Effector memory CD8-positive, alpha-beta T cell (primary cell): ENCODE measurements around the gene NFYC.
A peak's percentile ranks its signal among the peaks of the same experiment; 100 is the strongest.

Experiments used
- ATAC-seq: fragments of 150-1000 bp; cut with Tn5 transposase; replicated peaks from 2 replicates; pipeline ENCODE4 v1.10.0; 2021; ENCODE audit warnings: mild to moderate bottlenecking, moderate library complexity
- DNase-seq, 3 experiments: peaks; one replicate each; pipeline ENCODE4 v3.0.0; 2021
- H3K27ac Mint-ChIP-seq, 2 donors: one replicate each; pipeline ENCODE4 v1.8.0; 2022; ENCODE audit warnings: mild to moderate bottlenecking in 2 of 2, mixed read lengths in 2 of 2, moderate library complexity in 2 of 2
- H3K27me3 Mint-ChIP-seq, 2 donors: one replicate each; pipeline ENCODE4 v1.8.0; 2022; ENCODE audit warnings: mixed read lengths in 2 of 2
- H3K36me3 Mint-ChIP-seq: one replicate; pipeline ENCODE4 v1.8.0; 2022; ENCODE audit warnings: mild to moderate bottlenecking, moderate library complexity, mixed read lengths; ENCODE audit not compliant: insufficient read depth
- H3K4me1 Mint-ChIP-seq, 2 donors: one replicate each; pipeline ENCODE4 v1.8.0; 2022; ENCODE audit warnings: low read depth in 2 of 2, mixed read lengths in 2 of 2
- H3K4me3 Mint-ChIP-seq, 2 donors: one replicate each; pipeline ENCODE4 v1.8.0; 2022; ENCODE audit warnings: mild to moderate bottlenecking in 2 of 2, mixed read lengths in 2 of 2, moderate library complexity in 2 of 2
- H3K9me3 Mint-ChIP-seq, 2 donors: one replicate each; pipeline ENCODE4 v1.8.0; 2022; ENCODE audit warnings: mixed read lengths in 2 of 2

NFYC gene

GRCh38 chr1:40803447-40803846 lies 111.9 kb downstream of the NFYC start:
- H3K27ac Mint-ChIP-seq: peak overlapping the region in 1 of 2 donors; percentile 82
- H3K36me3 Mint-ChIP-seq: peaks cover 10% of the 10 kb centered on the region
- ATAC-seq (no peak), DNase-seq (no peak)
- H3K4me1 Mint-ChIP-seq: peaks cover 17 to 19% of the 10 kb centered on the region in 2 donors
- no peaks in the 10 kb centered on the region for H3K9me3 Mint-ChIP-seq
- H3K27me3 Mint-ChIP-seq: no peaks in the 10 kb centered on the region
- peak overlapping the region; percentile 8 to 21 for H3K4me3 Mint-ChIP-seq

- Mint-ChIP-seq H3K4me3 (no peak overlapping the region), H3K4me1 (peaks cover 17 to 19% of the 10 kb centered on the region in 2 donors), H3K27me3 (no peaks in the 10 kb centered on the region), H3K27ac (peak overlapping the region in 1 of 2 donors; percentile 82), H3K36me3 (peaks cover 10% of the 10 kb centered on the region), H3K9me3 (no peaks in the 10 kb centered on the region)
- DNase-seq: no peak
- ATAC-seq: no peak
Measured at GRCh38 chr1:40803902-40804301, 112.4 kb downstream of the NFYC start.

- H3K9me3 Mint-ChIP-seq: no peaks in the 10 kb centered on the region
- H3K27me3 Mint-ChIP-seq: no peaks in the 10 kb centered on the region
- ATAC-seq: no peak
- no peak overlapping the region for H3K27ac Mint-ChIP-seq
- H3K4me3 Mint-ChIP-seq: no peak overlapping the region
- H3K4me1 Mint-ChIP-seq: peaks cover 15 to 19% of the 10 kb centered on the region in 2 donors
- DNase-seq: no peak
- H3K36me3 Mint-ChIP-seq: peaks cover 7% of the 10 kb centered on the region
Measured at GRCh38 chr1:40806240-40806639, 114.7 kb downstream of the NFYC start.

GRCh38 chr1:40806731-40807695 lies 115.5 kb downstream of the NFYC start:
- H3K4me1 Mint-ChIP-seq: peaks cover 7 to 11% of the 10 kb centered on the region in 2 donors
- no peak overlapping the region for H3K27ac Mint-ChIP-seq
- no peak overlapping the region for H3K4me3 Mint-ChIP-seq
- DNase-seq (no peak), ATAC-seq (no peak)
- H3K36me3 Mint-ChIP-seq: peaks cover 5% of the 10 kb centered on the region
- H3K27me3 Mint-ChIP-seq: no peaks in the 10 kb centered on the region
- H3K9me3 Mint-ChIP-seq: no peaks in the 10 kb centered on the region

- Mint-ChIP-seq H3K27me3 (peaks cover 0 to 3% of the 10 kb centered on the region in 2 donors), H3K4me3 (no peak overlapping the region)
- no peak for DNase-seq
Measured at GRCh38 chr1:40808002-40808401, 116.5 kb downstream of the NFYC start.

GRCh38 chr1:40808444-40808843 lies 116.9 kb downstream of the NFYC start:
- H3K36me3 Mint-ChIP-seq: peaks cover 2% of the 10 kb centered on the region
- no peak for ATAC-seq
- H3K4me3 Mint-ChIP-seq: no peak overlapping the region
- no peak for DNase-seq
- H3K9me3 Mint-ChIP-seq: no peaks in the 10 kb centered on the region
- H3K4me1 Mint-ChIP-seq: peaks cover 6% of the 10 kb centered on the region in 2 donors
- H3K27me3 Mint-ChIP-seq: peaks cover 0 to 7% of the 10 kb centered on the region in 2 donors
- H3K27ac Mint-ChIP-seq: no peak overlapping the region

More at GRCh38 chr1:40808002-40808401, 116.5 kb downstream of the NFYC start:
- Mint-ChIP-seq H3K9me3 (no peaks in the 10 kb centered on the region), H3K4me1 (peaks cover 6% of the 10 kb centered on the region in 2 donors), H3K36me3 (peaks cover 2% of the 10 kb centered on the region), H3K27ac (no peak overlapping the region)
- ATAC-seq: no peak

GRCh38 chr1:40808909-40809308 lies 117.4 kb downstream of the NFYC start:
- peaks cover 0 to 7% of the 10 kb centered on the region in 2 donors for H3K27me3 Mint-ChIP-seq
- H3K9me3 Mint-ChIP-seq: no peaks in the 10 kb centered on the region
- H3K27ac Mint-ChIP-seq: no peak overlapping the region
- peaks cover 2% of the 10 kb centered on the region for H3K36me3 Mint-ChIP-seq
- peaks cover 6% of the 10 kb centered on the region in 2 donors for H3K4me1 Mint-ChIP-seq
- DNase-seq: no peak
- H3K4me3 Mint-ChIP-seq: no peak overlapping the region
- ATAC-seq: no peak

GRCh38 chr1:40810927-40811326 lies 119.4 kb downstream of the NFYC start:
- H3K27ac Mint-ChIP-seq: no peak overlapping the region
- H3K4me3 Mint-ChIP-seq: no peak overlapping the region
- no peaks in the 10 kb centered on the region for H3K9me3 Mint-ChIP-seq
- H3K27me3 Mint-ChIP-seq: peaks cover 0 to 7% of the 10 kb centered on the region in 2 donors
- H3K4me1 Mint-ChIP-seq: peaks cover 6% of the 10 kb centered on the region in 2 donors
- ATAC-seq (no peak), DNase-seq (no peak)
- H3K36me3 Mint-ChIP-seq: peaks cover 6% of the 10 kb centered on the region

- Mint-ChIP-seq H3K27me3 (peaks cover 0 to 7% of the 10 kb centered on the region in 2 donors), H3K9me3 (no peaks in the 10 kb centered on the region), H3K27ac (peak overlapping the region in 1 of 2 donors; percentile 49), H3K36me3 (peaks cover 9% of the 10 kb centered on the region), H3K4me1 (peaks cover 5 to 7% of the 10 kb centered on the region in 2 donors), H3K4me3 (no peak overlapping the region)
- no peak for ATAC-seq
- no peak for DNase-seq
Measured at GRCh38 chr1:40815420-40815819, 123.9 kb downstream of the NFYC start.

GRCh38 chr1:40817791-40818263 lies 126.3 kb downstream of the NFYC start:
- no peak for ATAC-seq
- H3K9me3 Mint-ChIP-seq: no peaks in the 10 kb centered on the region
- no peak for DNase-seq
- H3K27me3 Mint-ChIP-seq: peaks cover 0 to 6% of the 10 kb centered on the region in 2 donors
- peak overlapping the region; percentile 82 to 84 for H3K4me3 Mint-ChIP-seq
- H3K36me3 Mint-ChIP-seq: peaks cover 7% of the 10 kb centered on the region
- peak overlapping the region; percentile 20 to 71 for H3K27ac Mint-ChIP-seq
- peaks cover 5 to 7% of the 10 kb centered on the region in 2 donors for H3K4me1 Mint-ChIP-seq

GRCh38 chr1:40818264-40818961 lies 126.9 kb downstream of the NFYC start:
- Mint-ChIP-seq H3K27ac (peak overlapping the region; percentile 65 to 71), H3K27me3 (no peaks in the 10 kb centered on the region), H3K9me3 (no peaks in the 10 kb centered on the region), H3K4me3 (peak overlapping the region; percentile 82 to 84), H3K4me1 (peaks cover 5 to 7% of the 10 kb centered on the region in 2 donors), H3K36me3 (peaks cover 7% of the 10 kb centered on the region)
- DNase-seq: peak; percentile 81 to 85 (median 81)
- ATAC-seq: peak; percentile 95

- peak overlapping the region; percentile 69 to 71 for H3K27ac Mint-ChIP-seq
- ATAC-seq: no peak
- peaks cover 7% of the 10 kb centered on the region for H3K36me3 Mint-ChIP-seq
- DNase-seq: no peak
- H3K27me3 Mint-ChIP-seq: no peaks in the 10 kb centered on the region
- H3K9me3 Mint-ChIP-seq: no peaks in the 10 kb centered on the region
- H3K4me3 Mint-ChIP-seq: peak overlapping the region; percentile 82 to 84
- peaks cover 5 to 7% of the 10 kb centered on the region in 2 donors for H3K4me1 Mint-ChIP-seq
Measured at GRCh38 chr1:40819101-40819500, 127.6 kb downstream of the NFYC start.

- no peak overlapping the region for H3K4me3 Mint-ChIP-seq
- peaks cover 9 to 13% of the 10 kb centered on the region in 2 donors for H3K4me1 Mint-ChIP-seq
- H3K27me3 Mint-ChIP-seq: no peaks in the 10 kb centered on the region
- H3K36me3 Mint-ChIP-seq: peaks cover 3% of the 10 kb centered on the region
- DNase-seq (no peak), ATAC-seq (no peak)
- no peak overlapping the region for H3K27ac Mint-ChIP-seq
- no peaks in the 10 kb centered on the region for H3K9me3 Mint-ChIP-seq
Measured at GRCh38 chr1:40820251-40820797, 128.8 kb downstream of the NFYC start.
